Osteoblast (primary cell): ENCODE measurements around the gene NDUFS2. TPM values are rescaled to one million over a fixed set of nuclear protein-coding genes. Genes with fewer than 3 reads are reported as not detected.

Experiments
- DNase-seq: peaks from one replicate; pipeline ENCODE4 v3.0.0; 2011; ENCODE audit warnings: low spot score, mixed read lengths; ENCODE audit not compliant: insufficient read length; ENCODE audit errors: missing footprints
- H2AFZ ChIP-seq: 2 replicates; pipeline ENCODE4 v1.6.0; 2011; ENCODE audit warnings: mild to moderate bottlenecking, low read length
- H3K27ac ChIP-seq: 2 replicates; pipeline ENCODE4 v1.5.1; 2011; ENCODE audit warnings: mild to moderate bottlenecking, low read depth, low read length, moderate library complexity
- H3K27me3 ChIP-seq: 2 replicates; pipeline ENCODE4 v1.6.0; 2012; ENCODE audit warnings: mild to moderate bottlenecking, control low read depth, inconsistent platforms, low read length, moderate library complexity; ENCODE audit not compliant: insufficient read depth
- H3K36me3 ChIP-seq: 2 replicates; pipeline ENCODE4 v1.5.1; 2011; ENCODE audit warnings: mild to moderate bottlenecking, low read length, control low read depth, moderate library complexity; ENCODE audit not compliant: insufficient read depth
- H3K4me1 ChIP-seq: 2 replicates; pipeline ENCODE4 v1.5.1; 2011; ENCODE audit warnings: mild to moderate bottlenecking, low read length, control low read depth, moderate library complexity; ENCODE audit not compliant: insufficient read depth
- H3K4me2 ChIP-seq: 2 replicates; pipeline ENCODE4 v1.6.0; 2011; ENCODE audit warnings: mild to moderate bottlenecking, low read length; ENCODE audit not compliant: insufficient read depth
- H3K4me3 ChIP-seq: fragments of 200-600 bp; sonication (generic); 3 replicates; pipeline ENCODE4 v1.5.1; 2012; ENCODE audit warnings: mild to moderate bottlenecking, low read length, inconsistent platforms; ENCODE audit not compliant: insufficient read depth
- H3K79me2 ChIP-seq: 2 replicates; pipeline ENCODE4 v1.6.0; 2012; ENCODE audit warnings: mild to moderate bottlenecking, low read length, control low read depth, inconsistent platforms; ENCODE audit not compliant: insufficient read depth
- H3K9me3 ChIP-seq: 2 replicates; pipeline ENCODE4 v1.5.1; 2011; ENCODE audit warnings: low read depth, low read length, control low read depth
- H4K20me1 ChIP-seq: 2 replicates; pipeline ENCODE4 v1.6.0; 2012; ENCODE audit warnings: mild to moderate bottlenecking, low read length, control low read depth; ENCODE audit not compliant: insufficient read depth
- CTCF ChIP-seq: IDR thresholded peaks from 2 replicates; pipeline ENCODE4 v1.5.1; 2011; ENCODE audit warnings: mild to moderate bottlenecking, low read depth, low read length, moderate library complexity; ENCODE audit errors: extremely low read depth
- total RNA-seq: library from RNA; depleted of rRNA; stranded (reverse); fragments of >200 nt; gene quantifications from 2 replicates; pipeline ENCODE4 v1.2.3, GENCODE V29; 2012

NDUFS2 gene
- total RNA-seq, 1 donor, result 103 TPM

GRCh38 chr1:161200421-161200991 is 1.7 kb upstream of the NDUFS2 start:
- H3K36me3 ChIP-seq, result peaks cover 10% of the 10 kb centered on the region
- H3K4me1 ChIP-seq, result peaks cover 58% of the 10 kb centered on the region
- no peak for TF ChIP-seq CTCF
- H3K27ac ChIP-seq, result peak overlapping the region; percentile 94
- no peak for DNase-seq
- H3K4me3 ChIP-seq, result no peak overlapping the region
- peaks cover 42% of the 10 kb centered on the region for H3K79me2 ChIP-seq
- H4K20me1 ChIP-seq, result no peaks in the 10 kb centered on the region
- H3K4me2 ChIP-seq, result no peak overlapping the region
- H2AFZ ChIP-seq, result peak overlapping the region; percentile 32
- H3K9me3 ChIP-seq, result no peaks in the 10 kb centered on the region
- H3K27me3 ChIP-seq, result no peaks in the 10 kb centered on the region

- H3K9me3 ChIP-seq, result no peaks in the 10 kb centered on the region
- peak; percentile 83 for DNase-seq
- no peak for TF ChIP-seq CTCF
- H4K20me1 ChIP-seq, result no peaks in the 10 kb centered on the region
- H2AFZ ChIP-seq, result peak overlapping the region; percentile 92
- peak overlapping the region; percentile 97 for H3K4me3 ChIP-seq
- H3K27me3 ChIP-seq, result no peaks in the 10 kb centered on the region
- H3K4me1 ChIP-seq, result peaks cover 58% of the 10 kb centered on the region
- peak overlapping the region; percentile 89 for H3K4me2 ChIP-seq
- H3K79me2 ChIP-seq, result peaks cover 45% of the 10 kb centered on the region
- H3K36me3 ChIP-seq, result peaks cover 11% of the 10 kb centered on the region
- peak overlapping the region; percentile 94 for H3K27ac ChIP-seq
Measured at GRCh38 chr1:161200992-161201835, 953 bp upstream of the NDUFS2 start.

- H3K4me2 ChIP-seq, result no peak overlapping the region
- no peak overlapping the region for H3K4me3 ChIP-seq
- no peak for TF ChIP-seq CTCF
- H3K4me1 ChIP-seq, result peaks cover 16% of the 10 kb centered on the region
- H4K20me1 ChIP-seq, result peaks cover 2% of the 10 kb centered on the region
- H3K36me3 ChIP-seq, result peaks cover 55% of the 10 kb centered on the region
- H2AFZ ChIP-seq, result no peak overlapping the region
- peak overlapping the region; percentile 18 for H3K27ac ChIP-seq
- peak; percentile 77 for DNase-seq
- H3K79me2 ChIP-seq, result peaks cover 42% of the 10 kb centered on the region
- no peaks in the 10 kb centered on the region for H3K27me3 ChIP-seq
- no peaks in the 10 kb centered on the region for H3K9me3 ChIP-seq
Measured at GRCh38 chr1:161206411-161207140, 4.4 kb downstream of the NDUFS2 start.
